Measurements from ENCODE around the gene MARK2.

Gene MARK2

DNA sequence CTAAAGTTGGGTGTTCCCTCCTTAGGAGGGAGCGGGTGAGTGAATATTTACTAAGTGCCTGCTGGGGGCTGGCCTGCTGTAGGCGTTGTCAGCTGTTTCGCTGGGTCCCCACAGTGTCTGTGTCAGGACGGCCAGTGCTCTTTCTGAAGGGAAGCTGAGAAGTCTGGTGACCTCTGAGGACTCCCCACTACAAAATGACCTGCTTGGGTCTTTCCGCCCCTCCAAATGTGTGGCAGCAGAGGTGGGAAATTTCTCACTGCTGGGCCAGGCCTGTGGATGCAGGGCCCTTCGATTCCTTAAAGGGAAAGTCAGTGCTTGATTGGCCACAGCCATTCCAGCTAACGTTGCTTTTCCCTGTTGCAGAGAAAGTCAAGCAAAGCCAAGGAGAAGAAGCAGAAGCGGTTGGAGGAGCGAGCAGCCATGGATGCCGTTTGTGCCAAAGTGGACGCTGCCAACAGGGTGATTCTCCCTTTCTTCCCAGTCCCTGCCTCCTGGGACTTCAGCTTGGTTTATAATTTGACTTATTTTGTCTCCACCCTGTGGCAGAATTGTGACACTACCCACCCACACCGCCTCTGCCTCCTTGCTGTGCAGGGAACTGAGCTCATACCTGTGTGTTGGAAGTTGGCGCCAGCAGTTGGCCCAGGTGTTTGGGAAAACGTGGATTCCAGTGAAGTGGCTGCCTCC lies 106.7 kb downstream of the MARK2 start:
- H3K4me3 ChIP-seq (ENCODE audit: low read depth, low read length): no peak overlapping the region
- TF ChIP-seq, protein P1, sequence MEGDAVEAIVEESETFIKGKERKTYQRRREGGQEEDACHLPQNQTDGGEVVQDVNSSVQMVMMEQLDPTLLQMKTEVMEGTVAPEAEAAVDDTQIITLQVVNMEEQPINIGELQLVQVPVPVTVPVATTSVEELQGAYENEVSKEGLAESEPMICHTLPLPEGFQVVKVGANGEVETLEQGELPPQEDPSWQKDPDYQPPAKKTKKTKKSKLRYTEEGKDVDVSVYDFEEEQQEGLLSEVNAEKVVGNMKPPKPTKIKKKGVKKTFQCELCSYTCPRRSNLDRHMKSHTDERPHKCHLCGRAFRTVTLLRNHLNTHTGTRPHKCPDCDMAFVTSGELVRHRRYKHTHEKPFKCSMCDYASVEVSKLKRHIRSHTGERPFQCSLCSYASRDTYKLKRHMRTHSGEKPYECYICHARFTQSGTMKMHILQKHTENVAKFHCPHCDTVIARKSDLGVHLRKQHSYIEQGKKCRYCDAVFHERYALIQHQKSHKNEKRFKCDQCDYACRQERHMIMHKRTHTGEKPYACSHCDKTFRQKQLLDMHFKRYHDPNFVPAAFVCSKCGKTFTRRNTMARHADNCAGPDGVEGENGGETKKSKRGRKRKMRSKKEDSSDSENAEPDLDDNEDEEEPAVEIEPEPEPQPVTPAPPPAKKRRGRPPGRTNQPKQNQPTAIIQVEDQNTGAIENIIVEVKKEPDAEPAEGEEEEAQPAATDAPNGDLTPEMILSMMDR (IDR thresholded peaks at IDR 0.05; ENCODE audit: borderline replicate concordance, insufficient read depth, low read depth, low read length): peak; percentile 55

GRCh38 chr11:63951779-63952536 lies 113.0 kb downstream of the MARK2 start:
- no peak overlapping the region for H3K4me3 ChIP-seq (ENCODE audit: low read depth, low read length)
- TF ChIP-seq, protein P1 (IDR thresholded peaks at IDR 0.05; ENCODE audit: borderline replicate concordance, insufficient read depth, low read depth, low read length): no peak

GRCh38 chr11:63952570-63952969 lies 113.7 kb downstream of the MARK2 start:
- no peak overlapping the region for H3K4me3 ChIP-seq (ENCODE audit: low read depth, low read length)
- TF ChIP-seq, protein P1 (IDR thresholded peaks at IDR 0.05; ENCODE audit: borderline replicate concordance, insufficient read depth, low read depth, low read length): no peak

DNA sequence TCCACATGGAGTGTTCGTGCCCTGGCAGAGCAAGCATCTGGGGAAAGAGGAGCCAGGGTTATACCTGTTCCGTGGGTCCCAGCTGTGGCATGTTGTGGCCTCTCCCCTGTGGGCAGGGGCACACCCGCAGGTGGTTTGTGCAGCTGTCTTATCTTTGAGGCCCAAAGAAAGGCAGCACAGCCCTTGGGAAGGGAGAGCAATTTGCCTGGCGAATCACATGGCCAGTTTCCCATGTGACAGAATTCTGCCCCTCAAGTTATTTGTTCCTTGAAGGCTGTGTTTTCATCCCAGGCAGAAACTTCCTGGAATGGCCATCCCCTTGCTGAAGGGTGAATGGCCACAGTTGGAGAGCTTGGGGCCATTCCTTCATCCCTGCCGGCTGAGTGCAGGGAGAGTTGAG lies 119.1 kb downstream of the MARK2 start:
- TF ChIP-seq, protein P1 (IDR thresholded peaks at IDR 0.05; ENCODE audit: borderline replicate concordance, insufficient read depth, low read depth, low read length): no peak
- H3K4me3 ChIP-seq (ENCODE audit: low read depth, low read length): no peak overlapping the region

All from GM12875 (cell line).